HS-27A (cell line): ENCODE data around the gene RASAL2.
A peak's percentile ranks its signal among the peaks of the same experiment; 100 is the strongest.
"Not testable (repeated sequence)": the region's sequence is repeated elsewhere in the genome, so short reads cannot be mapped to it uniquely, and the experiment has no call there.

ENCODE experiments used
- DNase-seq: peaks from one replicate; pipeline ENCODE4 v3.0.0-alpha.2; 2012; ENCODE audit warnings: low read depth, missing footprints

RASAL2 gene

DNA sequence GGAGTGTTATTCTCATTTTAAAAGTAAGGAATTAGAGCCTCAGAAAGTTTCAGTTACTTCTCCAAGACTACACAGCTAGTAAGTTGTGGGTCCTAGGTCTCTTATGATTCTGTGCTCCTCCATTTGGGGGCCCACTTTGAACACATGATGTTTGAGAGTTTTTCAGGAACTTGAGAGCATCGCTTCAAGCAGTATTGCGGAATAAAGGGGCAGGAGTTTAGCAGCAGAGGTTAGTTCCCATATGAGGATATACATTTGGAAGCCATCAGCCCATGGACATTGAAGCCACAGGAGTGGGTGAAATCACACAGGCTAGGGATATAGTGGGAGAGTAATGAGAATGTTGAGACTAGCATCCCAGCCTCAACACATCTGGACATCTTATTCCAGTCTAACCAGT is 143.2 kb downstream of the RASAL2 start:
- no peak for DNase-seq

DNA sequence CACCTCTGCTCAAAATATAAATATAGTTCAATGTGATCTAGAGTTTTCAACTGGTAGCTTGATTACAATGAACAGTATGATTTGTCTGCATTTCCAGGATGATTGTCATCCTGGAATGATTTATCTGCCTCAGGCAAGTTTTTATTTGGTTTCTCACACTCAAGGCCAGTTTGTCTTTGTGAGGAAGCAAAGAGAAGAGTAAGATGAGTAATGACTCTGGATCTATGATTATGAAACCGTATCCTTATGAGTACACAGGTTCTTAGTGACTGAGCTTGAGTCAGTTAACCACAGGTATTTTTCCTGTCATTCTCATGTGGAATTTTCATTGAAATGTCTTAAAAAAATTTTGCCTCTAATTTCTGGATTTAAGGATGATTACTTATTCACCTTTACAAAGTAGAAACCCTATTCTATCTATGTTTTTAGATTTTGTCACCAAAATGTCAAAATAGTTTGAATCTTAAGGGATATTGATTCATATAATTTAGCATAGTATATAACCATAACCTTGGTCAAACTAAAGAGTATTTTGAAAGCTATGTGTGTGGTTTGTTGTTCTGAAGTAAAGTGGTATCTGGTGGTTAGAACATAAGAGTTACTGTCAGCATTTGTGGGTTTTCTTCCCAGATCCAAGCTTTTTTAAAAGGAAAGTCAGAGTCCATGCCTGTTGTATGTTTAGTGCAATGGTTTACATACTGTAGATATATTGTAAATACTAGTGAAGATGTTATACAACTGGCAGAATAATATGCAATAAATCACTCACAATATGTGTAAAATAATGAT is 145.0 kb downstream of the RASAL2 start:
- DNase-seq: peak; percentile 89

DNA sequence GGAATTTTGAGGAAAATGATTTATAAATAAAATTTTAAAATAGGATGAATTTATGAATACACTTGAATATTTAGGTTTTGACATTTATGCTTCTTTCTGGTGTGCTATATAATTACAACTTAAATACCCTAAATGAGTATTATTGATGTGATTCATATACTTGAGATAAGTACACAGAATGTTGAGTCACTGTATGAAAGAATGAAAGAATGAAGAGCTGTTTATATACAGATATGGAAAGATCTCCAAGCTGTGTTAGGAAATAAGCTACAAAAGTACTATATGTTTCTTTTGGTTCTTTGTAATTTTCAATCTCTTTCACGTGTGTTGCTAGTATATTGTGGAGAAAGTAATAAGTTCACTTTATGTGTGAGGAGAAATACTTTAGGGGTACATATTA is 147.2 kb downstream of the RASAL2 start:
- peak; percentile 17 for DNase-seq

DNA sequence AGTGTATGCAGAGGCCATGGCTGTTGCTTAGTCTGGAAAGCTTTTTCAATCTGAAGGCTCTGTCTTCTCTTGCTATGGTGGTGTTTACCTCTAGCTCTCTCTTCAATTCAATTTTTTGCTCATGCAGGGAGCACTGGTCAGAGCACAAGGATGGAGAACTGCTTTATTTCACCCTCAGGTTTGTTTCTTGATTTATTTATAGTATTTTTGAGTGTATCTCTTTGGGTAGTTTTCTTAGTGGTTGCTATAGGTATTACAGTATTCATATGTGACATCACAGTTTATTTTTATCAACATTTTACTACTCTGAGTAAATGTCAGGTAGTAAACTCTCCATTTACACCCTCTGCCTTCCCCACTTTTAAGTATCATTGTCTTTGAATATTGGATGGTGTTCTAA is 147.9 kb downstream of the RASAL2 start:
- no peak for DNase-seq

DNA sequence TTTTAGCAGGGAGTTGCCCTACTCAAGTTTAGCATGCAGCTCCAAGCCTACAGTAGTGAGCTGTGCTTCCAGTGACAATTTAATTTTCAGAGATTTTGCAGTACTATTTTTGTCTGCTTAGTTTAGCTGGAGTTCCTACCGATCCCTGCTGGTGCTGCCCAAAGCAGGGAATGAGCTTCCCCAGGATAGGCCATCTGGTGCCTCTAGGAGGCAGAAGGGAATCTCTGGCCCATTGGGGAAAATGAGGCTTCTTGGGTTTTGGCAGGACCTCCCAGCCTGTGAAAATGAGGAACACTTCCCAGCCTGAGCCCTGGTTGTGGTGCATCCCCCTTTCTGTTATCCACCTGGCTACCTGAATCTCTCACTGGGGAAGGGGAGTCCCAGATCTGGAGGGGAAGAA is 149.2 kb downstream of the RASAL2 start:
- no peak for DNase-seq

DNA sequence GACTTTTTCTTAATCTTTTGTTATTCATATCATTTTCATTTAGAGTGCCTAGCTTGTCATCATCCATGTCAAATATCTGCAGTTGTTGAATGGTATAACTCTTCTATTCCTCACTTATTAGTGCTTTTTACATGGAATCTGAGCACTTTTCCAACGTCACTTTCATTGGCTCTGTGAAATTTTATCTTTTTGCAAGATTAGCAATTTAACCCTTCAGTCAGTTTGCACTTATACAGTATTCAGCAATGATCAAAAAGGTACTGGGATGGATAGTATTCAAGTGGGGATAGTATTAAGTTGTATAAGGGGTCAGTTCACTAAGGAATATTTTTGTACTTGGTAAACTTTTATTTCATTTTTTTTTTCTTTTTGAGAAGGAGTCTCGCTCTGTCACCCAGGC is 150.0 kb downstream of the RASAL2 start:
- DNase-seq: no peak

DNA sequence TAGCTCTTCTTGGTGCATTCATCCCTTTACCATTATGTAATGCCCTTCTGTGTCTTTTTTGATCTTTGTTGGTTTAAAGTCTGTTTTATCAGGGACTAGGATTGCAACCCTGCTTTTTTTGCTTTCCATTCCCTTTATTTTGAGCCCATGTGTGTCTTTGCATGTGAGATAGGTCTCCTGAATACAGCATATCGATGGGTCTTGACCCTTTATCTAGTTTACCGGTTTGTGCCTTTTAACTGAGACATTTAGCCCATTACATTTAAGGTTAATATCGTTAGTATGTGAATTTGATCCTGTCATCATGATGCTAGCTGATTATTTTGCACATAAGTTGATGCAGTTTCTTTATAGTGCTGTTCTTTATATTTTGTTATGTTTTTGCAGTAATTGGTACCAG is 154.4 kb downstream of the RASAL2 start:
- DNase-seq: not testable (repeated sequence)

DNA sequence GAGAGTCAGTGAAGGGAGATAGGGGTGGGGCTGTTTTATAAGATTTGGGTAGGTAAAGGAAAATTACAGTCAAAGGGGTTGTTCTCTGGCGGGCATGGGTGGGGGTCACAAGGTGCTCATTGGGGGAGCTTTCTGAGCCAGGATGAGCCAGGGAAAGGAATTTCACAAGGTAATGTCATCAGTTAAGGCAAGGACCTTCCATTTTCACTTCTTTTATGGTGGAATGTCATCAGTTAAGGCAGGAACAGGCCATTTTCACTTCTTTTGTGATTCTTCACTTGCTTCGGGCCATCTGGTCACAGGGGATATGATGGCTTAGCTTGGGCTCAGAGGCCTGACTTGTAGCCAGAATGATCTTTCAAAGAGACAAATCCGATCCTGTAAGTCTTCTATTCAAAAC is 159.7 kb downstream of the RASAL2 start:
- not testable (repeated sequence) for DNase-seq

DNA sequence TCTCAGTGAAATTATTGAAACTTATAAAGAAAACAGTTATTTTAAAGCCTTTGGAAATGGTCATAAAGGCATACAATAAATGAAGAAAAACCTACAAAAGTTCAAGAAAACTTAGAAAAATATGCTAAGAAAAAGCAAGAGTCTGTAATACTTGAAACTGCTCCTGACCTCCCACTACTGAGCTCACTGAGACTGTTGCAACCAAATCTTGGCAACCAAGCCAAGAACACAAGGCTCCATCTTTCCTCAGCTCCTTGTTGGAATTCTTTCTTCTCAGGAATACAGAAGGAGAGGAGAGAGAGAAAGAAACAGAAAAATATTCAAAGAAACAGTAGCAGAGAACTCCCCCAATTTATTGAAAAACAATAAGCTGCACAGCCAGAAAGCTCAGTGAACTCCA is 160.5 kb downstream of the RASAL2 start:
- DNase-seq: no peak

DNA sequence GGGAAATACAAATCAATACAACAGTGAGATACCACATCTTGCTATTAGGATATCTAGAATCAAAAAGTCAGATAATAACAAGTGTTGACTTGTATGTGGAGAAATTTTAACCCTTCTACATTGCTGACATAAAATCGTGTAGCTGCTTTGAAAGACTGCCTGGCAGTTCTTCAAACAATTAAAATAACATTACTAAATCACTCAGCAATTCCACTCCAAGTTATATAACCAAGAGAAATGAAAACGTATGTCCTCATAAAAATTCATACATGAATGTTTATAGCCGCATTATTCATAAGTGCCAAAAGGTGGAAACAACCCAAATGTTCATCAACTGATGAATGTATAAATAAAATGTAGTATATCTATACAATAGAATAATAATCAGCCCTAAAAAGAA is 164.6 kb downstream of the RASAL2 start:
- no peak for DNase-seq

DNA sequence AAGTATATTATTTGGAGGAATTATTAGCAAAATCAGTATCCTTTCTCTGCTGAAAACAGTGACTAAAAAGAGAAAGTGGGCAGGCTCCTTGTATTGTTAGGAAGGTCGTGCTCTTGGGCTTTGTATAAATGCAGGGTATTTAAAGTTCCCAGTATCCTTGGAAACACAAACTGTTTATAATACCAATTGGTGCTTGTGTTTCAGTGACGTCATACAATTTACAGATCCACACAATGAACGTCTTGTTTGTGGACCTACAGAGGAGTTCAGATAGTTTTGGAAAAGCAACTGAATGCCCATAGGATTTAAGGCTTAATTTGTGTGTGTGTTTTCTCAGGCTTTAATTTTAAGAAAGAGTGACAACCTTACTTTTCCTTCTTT is 168.2 kb downstream of the RASAL2 start:
- DNase-seq: no peak

DNA sequence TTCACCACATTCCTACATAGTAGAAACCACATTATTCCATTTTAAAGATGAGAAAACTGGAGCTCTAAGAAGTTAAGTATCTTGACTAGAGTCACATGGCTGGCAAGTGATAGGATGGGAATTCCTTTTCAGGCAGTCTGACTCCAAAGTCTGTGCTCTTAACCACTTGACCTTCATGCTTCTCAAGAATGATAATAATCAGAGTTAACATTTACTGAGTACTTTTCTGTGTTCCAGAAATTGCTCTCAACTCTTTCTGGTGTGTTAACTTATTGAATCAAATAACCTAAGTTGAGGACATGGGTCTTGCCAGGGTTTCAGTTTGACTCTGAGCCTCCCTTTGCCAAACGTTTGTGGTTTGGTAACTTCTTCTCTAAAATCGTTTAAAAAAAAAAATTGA is 169.4 kb downstream of the RASAL2 start:
- no peak for DNase-seq

DNA sequence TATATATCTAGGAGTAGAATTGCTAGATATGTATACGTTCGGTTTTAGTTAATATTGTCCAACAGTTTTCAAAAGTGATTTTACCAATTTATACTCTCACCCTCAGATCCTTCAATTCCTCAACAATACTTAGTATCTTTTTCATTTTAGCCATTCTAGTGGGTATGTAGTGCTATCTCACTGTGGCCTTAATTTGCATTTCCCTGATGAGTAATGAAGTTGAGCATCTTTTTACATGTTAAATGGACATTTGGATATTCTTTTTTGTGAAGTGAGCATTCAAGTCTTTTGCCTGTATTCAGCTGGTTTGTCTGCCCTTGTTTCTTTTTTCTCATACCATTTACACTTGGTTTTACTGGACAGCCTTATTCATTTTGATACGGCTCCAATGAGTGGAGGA is 172.2 kb downstream of the RASAL2 start:
- DNase-seq: no peak

DNA sequence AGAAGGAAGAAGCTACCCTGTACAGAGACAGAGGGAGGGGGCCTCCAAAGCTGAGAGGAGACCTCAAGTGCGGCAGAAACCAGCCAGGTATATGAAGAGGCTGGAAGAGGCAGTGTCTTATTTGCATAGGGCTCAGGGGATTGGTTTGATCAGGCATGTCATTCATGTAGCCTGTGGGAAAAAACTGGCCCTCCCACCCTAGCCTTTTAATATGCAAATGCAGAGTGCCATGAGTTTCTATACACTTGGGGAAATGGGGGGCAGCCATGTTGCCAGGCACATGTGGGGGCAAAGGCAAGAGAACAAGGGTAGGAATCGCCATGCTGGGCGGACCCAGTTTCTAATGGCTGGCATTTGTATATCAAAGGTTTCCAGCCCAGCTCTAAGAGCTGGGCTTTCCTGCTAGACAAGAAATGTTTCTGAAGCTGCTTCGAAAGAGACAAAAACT is 172.7 kb downstream of the RASAL2 start:
- DNase-seq: no peak

DNA sequence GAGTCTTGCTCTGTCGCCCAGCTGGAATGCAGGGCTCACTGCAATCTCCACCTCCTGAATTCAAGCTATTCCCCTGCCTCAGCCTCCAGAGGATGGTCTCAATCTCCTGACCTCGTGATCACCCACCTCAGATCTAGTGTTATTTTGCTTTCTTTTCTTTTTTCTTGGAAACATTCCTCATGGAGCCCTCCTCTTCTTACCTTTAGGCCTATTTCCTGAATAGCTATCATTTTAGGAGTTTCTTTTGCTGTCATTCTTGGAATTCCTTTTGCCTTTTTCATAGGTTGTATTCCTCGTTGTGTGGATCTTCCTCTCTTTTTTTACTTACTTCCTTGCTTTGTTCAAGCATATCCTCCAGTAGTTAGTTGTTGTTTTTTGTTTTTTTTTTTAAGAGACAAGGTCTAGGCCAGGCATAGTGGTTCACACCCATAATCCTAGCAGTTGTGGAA is 173.8 kb downstream of the RASAL2 start:
- DNase-seq: peak; percentile 51

DNA sequence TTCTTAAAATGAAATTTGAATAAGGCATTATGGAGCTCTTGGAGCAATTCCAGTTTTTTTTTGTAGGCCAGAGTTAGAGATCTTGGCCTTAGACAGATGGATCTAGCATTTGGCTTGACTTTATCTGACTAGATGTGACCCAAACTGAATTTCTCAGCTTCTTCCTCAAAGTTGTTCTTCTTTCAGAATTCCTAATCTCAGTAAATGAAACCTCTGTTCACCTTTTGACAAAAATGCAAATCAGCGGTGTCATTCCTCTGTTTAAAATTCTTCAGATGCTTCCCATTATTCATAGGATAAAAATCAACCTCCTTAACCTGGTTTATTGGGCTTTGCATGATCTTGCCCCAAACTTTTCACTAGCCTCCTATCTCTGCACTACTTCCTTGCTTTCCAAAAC is 177.6 kb downstream of the RASAL2 start:
- DNase-seq: no peak

DNA sequence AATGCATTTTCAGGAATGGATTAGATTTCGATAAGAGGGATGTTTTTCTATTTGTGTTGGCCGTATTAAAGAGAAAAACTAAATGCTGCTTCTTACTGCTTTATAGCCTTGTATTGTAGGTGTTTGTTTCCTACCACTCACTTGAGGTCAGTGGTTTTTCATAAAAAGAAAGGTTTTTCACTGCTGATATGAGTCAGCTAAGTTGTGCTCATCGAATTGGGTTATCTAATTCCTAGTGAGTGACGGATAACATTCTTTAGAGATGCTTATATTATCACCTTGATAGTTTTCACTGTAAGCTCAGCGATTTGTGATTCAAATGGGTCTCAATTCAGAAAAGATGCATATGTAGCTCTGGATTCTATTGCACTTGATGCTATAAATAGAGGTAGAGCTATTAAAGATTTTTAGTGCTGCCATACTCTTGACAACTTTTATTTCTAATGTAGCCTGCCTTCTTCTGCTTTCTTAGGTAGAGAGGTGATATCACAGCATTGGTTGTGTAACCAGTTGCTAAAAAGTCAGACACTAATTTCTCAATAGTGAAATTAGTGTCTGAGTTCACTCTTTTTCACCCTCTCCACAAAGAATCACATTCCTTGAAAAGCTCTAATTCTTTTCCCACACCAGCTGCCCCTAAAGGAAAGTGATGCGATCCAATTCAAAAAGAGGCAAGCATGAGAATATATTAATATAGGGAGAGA is 180.0 kb downstream of the RASAL2 start:
- DNase-seq: no peak

DNA sequence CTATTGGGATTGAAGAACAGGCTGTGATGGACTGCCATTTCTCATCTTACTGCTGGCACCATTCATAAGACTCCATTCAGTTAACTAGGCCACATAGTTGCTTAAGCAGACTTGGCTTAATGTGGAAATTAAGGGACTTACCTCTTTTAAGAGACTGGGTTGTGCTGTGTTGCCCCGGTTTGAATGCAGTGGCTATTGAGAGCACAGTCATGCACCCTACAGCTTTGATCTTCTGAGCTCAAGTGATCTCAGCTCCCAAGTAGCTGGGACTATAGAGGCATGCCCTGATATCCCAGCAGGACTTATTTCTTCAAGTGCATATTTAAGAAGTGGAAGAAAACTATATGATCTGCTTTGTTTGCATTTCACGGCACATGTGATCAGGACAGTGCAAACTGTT is 181.1 kb downstream of the RASAL2 start:
- no peak for DNase-seq

DNA sequence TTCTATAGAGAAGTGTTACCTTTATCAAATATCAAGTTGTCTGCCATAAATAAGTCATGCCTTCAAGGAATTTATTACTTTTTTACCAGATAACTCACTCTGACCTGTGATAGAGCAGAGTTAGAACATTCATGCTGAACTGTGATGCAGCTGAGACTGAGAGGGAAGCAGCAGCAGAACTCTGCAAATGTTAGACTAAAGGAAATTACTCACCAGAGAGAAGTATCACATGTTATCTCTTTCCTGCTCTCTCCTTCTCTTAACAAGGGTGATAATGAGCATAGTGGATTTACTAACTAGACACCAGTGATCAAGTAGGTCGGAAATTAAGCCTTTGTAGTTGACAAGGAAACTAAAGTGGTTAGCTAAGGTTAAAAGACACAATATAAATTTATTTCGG is 181.6 kb downstream of the RASAL2 start:
- DNase-seq: no peak

DNA sequence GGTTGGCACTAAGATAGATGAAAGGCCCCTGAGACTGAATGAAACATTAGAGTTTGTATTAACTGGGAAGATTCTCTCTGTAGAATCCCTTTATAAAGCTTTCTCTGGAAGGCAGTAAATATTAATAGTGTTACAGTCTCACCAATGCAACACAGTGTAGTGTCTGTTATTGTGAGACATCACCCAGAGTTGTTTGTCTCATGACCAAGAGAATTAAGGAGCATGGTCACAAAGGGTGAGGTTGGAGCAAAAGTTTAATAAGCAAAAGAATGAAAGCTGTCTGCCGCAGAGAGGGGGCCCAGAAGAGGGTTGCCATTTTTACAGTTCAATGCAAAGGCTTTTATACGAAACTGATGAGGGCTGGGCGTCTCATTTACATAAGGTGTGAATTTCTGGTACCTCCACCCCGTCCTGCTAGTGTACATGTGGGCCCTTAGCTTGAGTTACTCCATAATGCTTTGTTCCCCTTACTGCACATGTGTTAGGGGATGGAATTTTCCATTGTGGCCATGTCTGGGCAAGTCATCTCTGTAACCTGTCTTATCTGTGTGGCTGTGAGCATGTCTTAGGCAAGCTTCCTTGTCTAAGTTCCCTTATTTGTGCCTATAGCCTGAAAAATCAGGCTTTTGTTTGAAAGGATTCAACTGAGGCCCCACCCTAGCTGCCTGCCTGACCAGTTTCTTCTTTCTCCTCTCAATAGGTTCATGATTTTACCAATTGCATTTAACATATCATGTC is 184.1 kb downstream of the RASAL2 start:
- no peak for DNase-seq

DNA sequence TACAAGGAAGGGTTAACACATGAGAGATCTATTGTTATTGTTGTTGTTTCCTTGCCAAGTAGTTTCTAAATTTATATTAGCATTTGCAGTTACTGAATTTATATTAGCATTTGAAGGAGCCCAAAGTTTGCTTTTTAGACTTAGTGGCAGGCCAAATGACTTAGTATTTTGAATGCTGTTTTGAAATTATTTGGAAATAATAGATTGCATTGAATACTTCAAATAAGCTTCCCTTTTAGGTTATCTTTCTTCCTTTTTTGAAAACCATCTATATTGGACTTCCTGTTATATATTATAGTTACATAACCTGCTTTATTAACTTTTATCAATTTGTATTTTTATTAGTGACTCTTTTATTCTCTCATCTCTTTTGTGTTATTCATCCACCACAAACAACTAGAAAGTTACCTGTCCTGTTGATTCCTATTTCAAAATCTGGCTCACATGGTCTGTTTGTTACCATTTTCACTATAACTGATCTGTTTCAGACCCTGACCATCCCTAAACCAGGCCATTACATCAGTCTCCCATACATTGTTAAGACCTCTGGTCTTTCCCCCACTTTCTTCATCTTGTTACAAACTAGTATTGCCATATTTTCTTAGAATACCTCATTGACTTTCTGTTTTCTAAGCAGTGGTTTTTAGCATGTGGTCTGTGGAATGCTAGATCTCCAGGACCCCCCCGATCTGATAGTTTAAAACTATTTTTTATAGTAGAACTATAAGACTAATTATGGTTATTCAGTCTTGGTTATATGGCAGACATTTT is 185.2 kb downstream of the RASAL2 start:
- DNase-seq: no peak

DNA sequence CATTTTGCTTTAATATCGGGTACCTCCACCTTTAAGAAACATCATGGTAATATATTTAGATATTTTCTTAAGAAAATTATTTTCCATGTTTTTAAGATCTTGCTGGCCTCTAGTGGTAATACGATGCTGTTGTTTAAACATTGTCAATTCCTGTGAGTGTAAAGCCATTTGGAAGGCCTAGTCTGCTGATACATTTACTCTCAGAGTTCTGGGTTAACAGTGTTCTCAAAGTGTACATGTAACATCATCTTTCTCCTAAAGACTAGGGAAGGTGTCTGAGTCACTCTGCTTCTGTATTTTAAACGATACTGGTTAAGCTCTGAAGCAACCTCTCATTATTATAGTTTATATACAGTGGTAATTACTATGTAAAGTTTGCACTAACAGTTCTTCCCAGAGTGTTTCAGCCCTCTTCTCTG is 189.1 kb downstream of the RASAL2 start:
- no peak for DNase-seq
